GM23248 (cell line): ENCODE results near the gene RMDN3.

Experiments used
- EZH2 ChIP-seq: fragments of 200-600 bp; sonication (generic); IDR thresholded peaks from 2 replicates; pipeline ENCODE4 v1.6.1; 2018; ENCODE audit warnings: antibody characterized with exemption, mild to moderate bottlenecking; ENCODE audit not compliant: insufficient read depth, poor library complexity, severe bottlenecking
- EZH2phosphoT487 ChIP-seq: fragments of 200-600 bp; sonication (generic); IDR thresholded peaks from 2 replicates; pipeline ENCODE4 v1.6.1; 2018; ENCODE audit warnings: antibody characterized with exemption, moderate library complexity, mild to moderate bottlenecking, low read depth; ENCODE audit not compliant: insufficient read depth

DNA sequence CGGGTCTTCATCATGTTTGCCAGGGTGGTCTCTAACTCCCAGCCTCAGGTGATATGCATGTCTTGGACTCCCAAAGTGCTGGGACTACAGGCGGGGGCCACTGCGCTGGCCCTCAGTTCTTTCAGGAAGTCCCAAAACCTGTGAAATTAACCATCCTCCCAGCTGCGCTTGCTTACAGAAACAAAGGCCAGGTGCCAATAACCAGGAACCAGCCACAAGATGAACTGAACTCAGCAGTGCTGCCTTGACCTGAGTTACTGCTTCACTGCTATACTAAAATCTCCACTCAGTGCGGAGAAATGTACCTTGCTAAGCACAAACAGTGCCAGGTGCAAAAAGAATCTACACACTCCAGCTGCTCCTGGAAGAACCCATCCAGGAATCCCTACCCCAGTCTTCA lies 4.9 kb upstream of the RMDN3 start:
- TF ChIP-seq EZH2 = no peak
- no peak for TF ChIP-seq EZH2phosphoT487
